Muscle layer of duodenum (tissue), 2 donors: Measurements from ENCODE around the gene LMF2.
A peak's percentile ranks its signal among the peaks of the same experiment; 100 is the strongest.

ENCODE experiments used
- H3K27ac ChIP-seq: one replicate; pipeline ENCODE4 v1.7.0; 2013; ENCODE audit warnings: mild to moderate bottlenecking, low read length
- H3K27me3 ChIP-seq: one replicate; pipeline ENCODE4 v1.7.0; 2013; ENCODE audit warnings: low read depth, mild to moderate bottlenecking, control low read depth, low read length
- H3K36me3 ChIP-seq, 2 donors: one replicate each; pipeline ENCODE4 v1.7.0; 2013; ENCODE audit warnings: low read length in 2 of 2, control low read depth in 1 of 2, mild to moderate bottlenecking in 1 of 2; ENCODE audit not compliant: insufficient read depth in 2 of 2, control insufficient read depth in 1 of 2
- H3K4me1 ChIP-seq, 2 donors: one replicate each; pipeline ENCODE4 v1.7.0; 2013; ENCODE audit warnings: low read length in 2 of 2, mild to moderate bottlenecking in 2 of 2, control low read depth in 1 of 2, moderate library complexity in 1 of 2; ENCODE audit not compliant: insufficient read depth in 2 of 2, control insufficient read depth in 1 of 2
- H3K4me3 ChIP-seq, 2 donors: one replicate each; pipeline ENCODE4 v1.7.0; 2013; ENCODE audit warnings: low read length in 2 of 2, low read depth in 1 of 2, mild to moderate bottlenecking in 1 of 2
- H3K9me3 ChIP-seq, 2 donors: one replicate each; pipeline ENCODE4 v1.7.0; 2013; ENCODE audit warnings: low read length in 2 of 2, control low read depth in 1 of 2, mild to moderate bottlenecking in 1 of 2; ENCODE audit not compliant: control insufficient read depth in 1 of 2
- donor health status: healthy.

The LMF2 gene, protein sequence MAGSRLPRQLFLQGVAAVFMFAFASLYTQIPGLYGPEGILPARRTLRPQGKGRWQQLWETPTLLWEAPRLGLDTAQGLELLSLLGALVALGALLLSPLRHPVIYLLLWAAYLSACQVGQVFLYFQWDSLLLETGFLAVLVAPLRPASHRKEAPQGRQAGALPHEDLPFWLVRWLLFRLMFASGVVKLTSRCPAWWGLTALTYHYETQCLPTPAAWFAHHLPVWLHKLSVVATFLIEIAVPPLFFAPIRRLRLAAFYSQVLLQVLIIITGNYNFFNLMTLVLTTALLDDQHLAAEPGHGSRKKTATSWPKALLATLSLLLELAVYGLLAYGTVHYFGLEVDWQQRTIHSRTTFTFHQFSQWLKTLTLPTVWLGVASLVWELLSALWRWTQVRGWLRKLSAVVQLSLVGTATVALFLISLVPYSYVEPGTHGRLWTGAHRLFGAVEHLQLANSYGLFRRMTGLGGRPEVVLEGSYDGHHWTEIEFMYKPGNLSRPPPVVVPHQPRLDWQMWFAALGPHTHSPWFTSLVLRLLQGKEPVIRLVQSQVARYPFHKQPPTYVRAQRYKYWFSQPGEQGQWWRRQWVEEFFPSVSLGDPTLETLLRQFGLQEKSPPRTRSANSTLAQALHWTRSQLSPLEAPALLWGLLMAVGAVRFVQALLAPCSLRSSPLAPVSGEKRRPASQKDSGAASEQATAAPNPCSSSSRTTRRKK

DNA sequence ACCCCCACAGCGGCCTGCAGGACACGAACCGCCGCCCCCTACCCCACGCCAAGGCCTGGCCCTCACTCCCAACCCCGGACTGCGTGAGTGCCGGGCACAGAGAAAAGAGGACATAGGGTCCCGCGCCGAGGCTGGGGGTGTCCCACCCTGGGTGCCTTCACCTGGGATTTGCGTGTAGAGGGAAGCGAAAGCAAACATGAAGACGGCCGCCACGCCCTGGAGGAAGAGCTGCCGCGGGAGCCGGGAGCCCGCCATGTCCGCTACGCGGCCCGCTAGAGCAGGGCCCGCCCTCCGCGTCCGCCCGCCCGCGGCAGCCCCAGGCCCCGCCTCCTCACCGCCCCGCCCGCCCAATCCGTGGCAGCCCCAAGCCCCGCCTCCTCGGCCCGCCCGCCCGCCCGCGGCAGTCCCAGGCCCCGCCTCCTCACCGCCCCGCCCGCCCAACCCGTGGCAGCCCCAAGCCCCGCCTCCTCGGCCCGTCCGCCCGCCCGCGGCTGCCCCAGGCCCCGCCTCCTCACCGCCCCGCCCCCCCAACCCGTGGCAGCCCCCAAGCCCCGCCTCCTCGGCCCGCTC, at the start of gene LMF2:
Gene LMF2, minus strand, starts transcription at position 282 of the 570 bp plus-strand sequence. Its CDS starts 27 bp downstream, at position 255.
- peaks cover 0 to 26% of the 10 kb centered on the region in 2 donors for H3K4me1 ChIP-seq

DNA sequence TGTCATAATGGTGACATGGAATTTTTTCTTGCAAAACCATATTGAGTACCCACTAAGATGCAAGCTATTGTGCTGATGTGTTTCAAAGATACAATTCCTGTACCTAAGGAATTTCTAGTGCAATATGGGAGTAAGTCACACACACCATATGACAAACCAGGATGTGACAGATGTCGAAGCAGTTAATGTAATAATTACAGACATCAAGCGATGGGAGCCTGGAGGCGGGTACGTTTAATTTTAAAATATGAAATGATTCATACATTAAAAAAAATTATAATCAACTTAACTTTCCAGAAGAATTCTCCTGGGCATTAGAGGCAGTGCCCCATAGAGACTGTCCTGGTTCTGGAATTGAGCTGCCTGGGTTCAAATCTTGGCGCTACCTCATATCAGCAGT, 49.2 kb upstream of the LMF2 start:
- H3K36me3 ChIP-seq: no peaks in the 10 kb centered on the region
- no peaks in the 10 kb centered on the region for H3K4me1 ChIP-seq
- H3K27ac ChIP-seq: no peak overlapping the region
- no peaks in the 10 kb centered on the region for H3K9me3 ChIP-seq
- no peaks in the 10 kb centered on the region for H3K27me3 ChIP-seq
- H3K4me3 ChIP-seq: no peak overlapping the region

More for the DNA sequence above, at the start of gene LMF2:
- H3K9me3 ChIP-seq: no peaks in the 10 kb centered on the region
- H3K4me3 ChIP-seq: peak within 1 kb of the TSS; percentile 90 to 99
- H3K27me3 ChIP-seq: no peaks in the 10 kb centered on the region
- peak within 1 kb of the TSS; percentile 63 for H3K27ac ChIP-seq
- peaks cover 0 to 23% of the 10 kb centered on the region in 2 donors for H3K36me3 ChIP-seq

DNA sequence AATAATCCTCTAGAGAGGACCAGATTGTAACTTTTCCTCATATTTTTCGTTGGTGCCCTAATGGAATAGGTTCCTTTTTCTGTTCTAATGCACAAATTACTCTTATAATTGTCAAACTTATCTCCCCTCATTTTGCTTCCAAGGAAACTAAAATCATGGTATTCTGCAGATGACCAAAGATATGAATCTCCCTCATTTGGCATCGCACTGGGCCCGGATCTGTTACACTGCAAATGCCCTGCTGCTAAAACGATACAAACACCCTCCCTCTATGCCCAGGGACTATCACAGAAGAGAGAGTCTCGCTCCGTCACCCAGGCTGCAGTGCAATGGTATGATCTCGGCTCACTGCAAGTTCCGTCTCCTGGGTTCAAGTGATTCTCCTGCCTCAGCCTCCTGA, 45.8 kb upstream of the LMF2 start:
- H3K9me3 ChIP-seq: no peaks in the 10 kb centered on the region
- no peak overlapping the region for H3K4me3 ChIP-seq
- no peaks in the 10 kb centered on the region for H3K36me3 ChIP-seq
- no peak overlapping the region for H3K27ac ChIP-seq
- H3K27me3 ChIP-seq: peaks cover 4% of the 10 kb centered on the region
- peaks cover 0 to 7% of the 10 kb centered on the region in 2 donors for H3K4me1 ChIP-seq

DNA sequence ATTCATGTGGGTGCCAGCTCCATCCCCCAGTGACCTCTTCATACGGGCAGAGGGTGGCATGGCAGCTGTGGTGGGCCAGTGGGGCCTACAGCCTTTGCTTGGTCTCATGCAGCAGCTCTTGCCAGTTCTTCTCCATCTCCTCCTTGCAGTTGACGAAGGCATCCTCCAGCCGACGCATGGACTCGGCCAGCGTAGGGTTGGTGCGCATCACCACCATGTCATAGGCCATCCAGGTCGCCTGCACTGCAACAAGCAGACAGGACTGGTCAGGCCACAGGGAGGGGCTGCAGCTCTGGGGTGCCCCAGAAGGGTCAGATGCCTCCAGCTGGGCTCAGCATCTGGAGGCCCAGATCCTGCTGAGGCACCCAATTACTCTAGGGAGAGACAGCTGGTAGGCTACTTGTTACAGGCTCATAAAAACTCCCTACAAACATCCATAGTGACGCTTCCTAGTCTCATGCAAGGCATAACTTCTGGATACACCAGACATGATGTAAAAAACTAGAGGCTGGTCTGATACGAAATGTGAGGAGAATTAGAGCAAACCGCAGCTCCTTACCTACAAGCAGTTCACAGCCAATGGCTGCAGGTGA, 43.8 kb upstream of the LMF2 start:
- peaks cover 4% of the 10 kb centered on the region for H3K27me3 ChIP-seq
- H3K36me3 ChIP-seq: no peaks in the 10 kb centered on the region
- no peaks in the 10 kb centered on the region for H3K9me3 ChIP-seq
- peaks cover 0 to 17% of the 10 kb centered on the region in 2 donors for H3K4me1 ChIP-seq
- H3K4me3 ChIP-seq: no peak overlapping the region
- H3K27ac ChIP-seq: no peak overlapping the region

DNA sequence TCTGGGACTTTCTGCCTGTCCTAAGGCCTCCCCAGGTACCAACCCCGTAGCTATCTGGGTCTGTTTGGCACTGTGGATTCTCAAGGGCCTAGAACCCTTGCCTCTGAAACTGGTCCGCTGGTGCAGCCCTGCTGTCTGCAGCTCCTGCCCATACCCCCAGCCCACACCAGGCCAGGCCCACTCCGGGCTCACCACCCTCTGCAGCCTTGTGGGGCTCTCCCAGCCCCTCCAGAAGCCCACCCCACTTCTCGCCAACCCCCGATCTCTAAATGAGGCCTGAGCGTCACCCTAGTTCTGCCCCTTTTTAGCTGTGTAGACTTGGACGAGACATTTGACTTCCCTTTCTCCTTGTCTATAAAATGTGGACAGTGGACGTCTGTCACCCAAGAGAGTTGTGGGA, 42.9 kb upstream of the LMF2 start:
- Histone ChIP-seq H3K27ac (no peak overlapping the region), H3K9me3 (no peaks in the 10 kb centered on the region), H3K27me3 (peaks cover 4% of the 10 kb centered on the region), H3K4me3 (no peak overlapping the region), H3K36me3 (no peaks in the 10 kb centered on the region), H3K4me1 (peaks cover 0 to 17% of the 10 kb centered on the region in 2 donors)

DNA sequence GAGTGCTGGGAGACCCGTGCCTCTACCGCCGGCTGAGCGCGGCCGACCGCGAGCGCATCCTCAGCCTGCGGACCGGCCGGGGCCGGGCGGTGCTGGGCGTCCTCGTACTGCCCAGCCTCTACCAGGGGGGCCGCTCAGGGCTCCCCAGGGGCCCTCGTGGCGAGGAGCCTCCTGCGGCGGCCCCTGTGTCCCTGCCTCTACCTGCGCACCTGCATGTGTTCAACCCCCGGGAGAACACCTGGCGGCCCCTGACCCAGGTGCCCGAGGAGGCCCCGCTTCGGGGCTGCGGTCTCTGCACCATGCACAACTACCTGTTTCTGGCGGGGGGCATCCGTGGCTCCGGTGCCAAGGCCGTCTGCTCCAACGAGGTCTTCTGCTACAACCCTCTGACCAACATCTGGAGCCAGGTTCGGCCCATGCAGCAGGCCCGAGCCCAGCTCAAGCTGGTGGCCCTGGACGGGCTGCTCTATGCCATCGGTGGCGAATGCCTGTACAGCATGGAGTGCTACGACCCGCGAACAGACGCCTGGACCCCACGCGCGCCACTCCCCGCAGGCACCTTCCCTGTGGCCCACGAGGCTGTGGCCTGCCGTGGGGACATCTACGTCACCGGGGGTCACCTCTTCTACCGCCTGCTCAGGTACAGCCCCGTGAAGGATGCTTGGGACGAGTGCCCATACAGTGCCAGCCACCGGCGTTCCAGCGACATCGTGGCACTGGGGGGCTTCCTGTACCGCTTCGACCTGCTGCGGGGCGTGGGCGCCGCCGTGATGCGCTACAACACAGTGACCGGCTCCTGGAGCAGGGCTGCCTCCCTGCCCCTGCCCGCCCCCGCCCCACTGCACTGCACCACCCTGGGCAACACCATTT, 41.7 kb upstream of the LMF2 start:
- H3K27me3 ChIP-seq: peaks cover 4% of the 10 kb centered on the region
- H3K9me3 ChIP-seq: no peaks in the 10 kb centered on the region
- peak overlapping the region in 1 of 2 donors; percentile 34 for H3K4me3 ChIP-seq
- no peak overlapping the region for H3K27ac ChIP-seq
- no peaks in the 10 kb centered on the region for H3K36me3 ChIP-seq
- H3K4me1 ChIP-seq: peaks cover 0 to 21% of the 10 kb centered on the region in 2 donors

DNA sequence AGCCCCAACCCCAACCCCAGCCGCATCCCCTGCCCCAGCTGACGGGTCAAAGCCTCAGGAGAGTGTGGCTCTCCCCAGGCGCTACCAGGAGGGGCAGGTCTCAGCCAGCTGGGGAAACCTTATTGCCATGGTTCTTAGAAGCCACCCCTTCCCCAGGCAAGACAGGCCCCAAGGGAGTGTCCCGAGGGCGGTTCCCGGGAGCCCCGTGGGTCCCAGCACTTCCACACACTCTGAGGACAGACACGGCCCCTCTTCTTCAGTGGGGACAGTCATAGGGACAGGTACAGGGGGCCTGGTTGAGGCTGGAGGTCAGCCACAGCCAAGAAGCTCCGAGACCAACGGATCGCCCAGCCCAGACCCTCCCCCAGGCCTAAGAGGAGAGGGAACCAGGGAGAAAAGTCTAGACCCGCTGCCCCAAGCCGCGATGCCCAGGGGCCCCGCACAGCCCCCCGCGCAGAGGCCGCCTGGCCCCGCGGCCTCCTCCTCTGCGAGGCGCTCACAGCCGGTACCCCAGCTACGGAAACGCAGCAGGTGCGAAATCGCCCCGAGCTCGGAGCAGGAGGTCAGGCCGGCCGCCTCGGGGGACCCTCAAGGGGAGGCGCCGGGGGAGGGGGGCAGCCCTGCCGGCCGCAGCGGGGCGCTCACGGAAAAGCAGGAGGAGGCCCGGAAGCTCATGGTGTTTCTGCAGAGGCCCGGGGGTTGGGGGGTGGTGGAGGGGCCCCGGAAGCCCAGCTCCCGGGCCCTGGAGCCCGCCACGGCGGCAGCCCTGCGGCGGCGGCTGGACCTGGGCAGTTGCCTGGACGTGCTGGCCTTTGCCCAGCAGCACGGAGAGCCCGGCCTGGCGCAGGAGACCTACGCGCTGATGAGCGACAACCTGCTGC, 40.8 kb upstream of the LMF2 start:
- H3K27me3 ChIP-seq: peaks cover 4% of the 10 kb centered on the region
- peaks cover 0 to 21% of the 10 kb centered on the region in 2 donors for H3K4me1 ChIP-seq
- H3K36me3 ChIP-seq: no peaks in the 10 kb centered on the region
- H3K9me3 ChIP-seq: no peaks in the 10 kb centered on the region
- H3K27ac ChIP-seq: no peak overlapping the region
- peak overlapping the region in 1 of 2 donors; percentile 34 for H3K4me3 ChIP-seq

DNA sequence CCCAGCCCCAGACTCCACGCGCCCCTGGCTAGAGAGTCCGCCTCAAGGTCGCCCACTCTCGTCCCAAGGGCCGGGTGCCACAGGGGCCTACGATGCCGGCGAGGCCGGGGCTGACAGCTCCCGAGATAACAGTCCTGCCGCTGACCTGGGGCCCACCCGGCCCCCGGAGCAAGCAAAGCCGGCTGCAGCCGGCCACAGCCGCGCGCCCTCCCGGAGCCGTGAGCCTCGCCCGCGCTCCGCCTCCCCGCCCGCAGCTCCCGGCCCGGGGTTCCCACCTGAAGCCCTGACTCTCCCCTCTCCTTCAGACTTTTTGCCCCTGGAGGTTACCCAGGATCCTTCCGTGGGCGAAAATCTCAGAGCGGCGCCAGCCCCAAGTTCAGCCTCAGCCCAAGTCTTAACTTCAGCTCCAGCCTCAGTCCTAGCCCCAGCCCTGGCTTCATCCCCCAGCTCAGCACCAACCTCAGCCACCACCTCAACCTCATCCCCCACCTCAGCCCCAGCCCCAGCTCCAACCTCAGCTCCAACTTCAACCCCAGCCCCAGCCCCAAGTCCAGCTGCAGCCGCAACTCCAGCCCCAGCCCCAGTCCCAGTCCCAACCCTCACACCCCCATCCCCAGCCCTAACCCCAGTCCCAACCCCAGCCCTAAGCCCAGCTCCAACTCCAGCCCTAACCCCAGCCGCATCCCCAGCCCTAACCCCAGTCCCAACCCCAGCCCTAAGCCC, 39.9 kb upstream of the LMF2 start:
- H3K9me3 ChIP-seq: no peaks in the 10 kb centered on the region
- H3K4me1 ChIP-seq: peaks cover 0 to 21% of the 10 kb centered on the region in 2 donors
- no peak overlapping the region for H3K27ac ChIP-seq
- peaks cover 4% of the 10 kb centered on the region for H3K27me3 ChIP-seq
- no peaks in the 10 kb centered on the region for H3K36me3 ChIP-seq
- no peak overlapping the region for H3K4me3 ChIP-seq

DNA sequence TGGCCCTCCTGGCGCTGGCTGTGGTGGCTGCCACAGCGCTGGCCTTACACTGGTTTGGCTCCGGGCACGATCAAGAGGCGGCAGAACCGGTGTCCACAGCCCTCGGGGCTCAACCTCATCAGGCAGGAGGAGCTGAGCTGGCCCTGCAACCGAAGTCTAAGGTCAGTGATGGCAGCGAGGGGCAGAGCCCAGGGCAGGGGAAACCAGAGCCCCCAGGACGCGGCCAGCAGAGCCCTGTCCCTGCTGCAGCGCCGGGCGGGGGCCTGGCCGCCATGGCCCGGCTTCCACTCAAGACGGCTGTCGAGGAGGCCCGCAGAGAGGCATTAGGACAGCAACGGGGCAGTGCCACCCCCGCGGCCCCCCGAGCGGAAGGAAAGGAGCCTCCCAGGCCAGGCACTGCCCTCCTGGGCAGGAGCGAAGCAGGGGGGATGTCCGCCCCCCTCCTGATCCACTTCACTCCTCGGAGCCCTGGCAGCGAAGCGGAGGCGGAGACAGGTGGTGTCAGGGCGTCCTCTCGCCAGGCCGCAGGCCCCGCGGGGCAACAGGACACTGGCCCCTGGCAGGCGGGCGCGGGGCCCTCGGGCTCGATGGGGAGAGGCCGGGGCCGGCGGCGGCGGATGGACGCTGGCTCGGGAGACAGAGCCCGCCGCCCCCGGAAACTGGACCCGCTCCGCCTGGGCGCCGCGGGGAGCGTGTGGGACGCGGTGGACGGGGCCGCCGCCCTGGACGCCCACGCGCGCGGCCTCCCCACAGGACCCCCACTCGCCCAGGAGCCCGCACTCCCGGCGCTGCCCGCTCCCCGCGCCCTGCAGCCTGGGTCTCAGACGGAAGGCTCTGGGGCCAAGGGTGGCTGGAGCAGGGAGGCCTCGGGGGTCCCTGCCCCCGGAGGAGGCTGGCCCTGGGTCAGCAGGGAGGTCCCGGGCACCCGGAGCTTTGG, 39.1 kb upstream of the LMF2 start:
- Histone ChIP-seq H3K4me3 (no peak overlapping the region), H3K27me3 (peaks cover 4% of the 10 kb centered on the region), H3K27ac (no peak overlapping the region), H3K36me3 (no peaks in the 10 kb centered on the region), H3K4me1 (peaks cover 0 to 21% of the 10 kb centered on the region in 2 donors), H3K9me3 (no peaks in the 10 kb centered on the region)
